Liver (tissue), 9 donors: ENCODE measurements around the gene MAP3K4. TPM values are rescaled to one million over a fixed set of nuclear protein-coding genes. Genes with fewer than 3 reads are reported as not detected.

ENCODE experiments used
- DNase-seq: peaks from one replicate; pipeline ENCODE4 v3.0.0-alpha.2; 2017; ENCODE audit warnings: low spot score
- H3K27ac ChIP-seq, 2 donors: one replicate each; pipeline ENCODE4 v1.7.0; 2013; ENCODE audit warnings: inconsistent platforms in 2 of 2, low read length in 2 of 2, control low read depth in 1 of 2, low read depth in 1 of 2, mild to moderate bottlenecking in 1 of 2
- H3K27me3 ChIP-seq, 4 donors: one replicate each; pipeline versions ENCODE4 v1.6.1 to v1.7.0; 2013; ENCODE audit warnings: low read length in 3 of 4, inconsistent platforms in 1 of 4, mild to moderate bottlenecking in 1 of 4, moderate library complexity in 1 of 4; ENCODE audit not compliant: control insufficient read depth in 4 of 4, insufficient read depth in 4 of 4
- H3K36me3 ChIP-seq, 4 donors: one replicate each; pipeline versions ENCODE4 v1.6.1 to v1.7.0; 2013; ENCODE audit warnings: low read length in 3 of 4, mild to moderate bottlenecking in 3 of 4, low read depth in 1 of 4, moderate library complexity in 1 of 4; ENCODE audit not compliant: control insufficient read depth in 4 of 4, insufficient read depth in 3 of 4
- H3K4me1 ChIP-seq, 4 donors: one replicate each; pipeline versions ENCODE4 v1.6.1 to v1.7.0; 2013; ENCODE audit warnings: low read length in 3 of 4, mild to moderate bottlenecking in 3 of 4, moderate library complexity in 1 of 4; ENCODE audit not compliant: control insufficient read depth in 4 of 4, insufficient read depth in 4 of 4
- H3K4me3 ChIP-seq, 3 donors: one replicate each; pipeline versions ENCODE4 v1.6.1 to v1.7.0; 2013; ENCODE audit warnings: low read length in 3 of 3, control low read depth in 1 of 3, low read depth in 1 of 3, mild to moderate bottlenecking in 1 of 3
- H3K9ac ChIP-seq, 2 donors: one replicate each; pipeline ENCODE4 v1.7.0; 2013; ENCODE audit warnings: low read length in 2 of 2, mild to moderate bottlenecking in 2 of 2, moderate library complexity in 2 of 2, control low read depth in 1 of 2, low read depth in 1 of 2
- H3K9me3 ChIP-seq, 4 donors: one replicate each; pipeline versions ENCODE4 v1.6.1 to v1.7.0; 2013; ENCODE audit warnings: low read length in 3 of 4; ENCODE audit not compliant: control insufficient read depth in 4 of 4
- FOXA1 ChIP-seq: IDR thresholded peaks from 2 replicates; pipeline ENCODE4 v1.6.1; 2016; ENCODE audit warnings: antibody characterized with exemption
- GABPA ChIP-seq, 2 donors: IDR thresholded peaks in 1 of 2; conservative IDR thresholded peaks in 1 of 2; 2 replicates each; pipeline ENCODE4 v1.6.1; 2016; ENCODE audit warnings: antibody characterized with exemption in 2 of 2, mild to moderate bottlenecking in 1 of 2, moderate library complexity in 1 of 2
- JUND ChIP-seq, 2 donors: IDR thresholded peaks; 2 replicates each; pipeline ENCODE4 v1.6.1; 2016; ENCODE audit warnings: antibody characterized with exemption in 2 of 2
- RAD21 ChIP-seq, 2 donors: IDR thresholded peaks; 2 replicates each; pipeline ENCODE4 v1.6.1; 2016; ENCODE audit warnings: antibody characterized with exemption in 2 of 2, mild to moderate bottlenecking in 2 of 2
- RXRA ChIP-seq, 2 donors: IDR thresholded peaks; 2 replicates each; pipeline ENCODE4 v1.6.1; 2017 to 2018; ENCODE audit warnings: antibody characterized with exemption in 2 of 2, mild to moderate bottlenecking in 1 of 2
- SP1 ChIP-seq: IDR thresholded peaks from 2 replicates; pipeline ENCODE4 v1.6.1; 2018; ENCODE audit warnings: antibody characterized with exemption, mild to moderate bottlenecking
- YY1 ChIP-seq: IDR thresholded peaks from 2 replicates; pipeline ENCODE4 v1.6.1; 2016; ENCODE audit warnings: antibody characterized with exemption, mild to moderate bottlenecking
- WGBS: extraction: QIAGEN DNeasy Blood & Tissue Kit; methylation state at CpG from one replicate; pipeline ENCODE4 v1.1.7; 2013; 5-methylcytosine and 5-hydroxymethylcytosine counted together
- polyA plus RNA-seq, 2 donors: library from polyadenylated mRNA; stranded (reverse) in 1 of 2; unstranded in 1 of 2; fragments of 200-250 nt in 1 of 2; fragments of >200 nt in 1 of 2; fragmentation: Nextera tagmentation in 1 of 2; extraction: Ambion mirVana in 1 of 2; gene quantifications; one replicate each; pipeline versions ENCODE4 v1.2.1 to v1.2.3, GENCODE V29; 2013 to 2015
- total RNA-seq, 2 donors: library from RNA; depleted of rRNA; stranded (reverse); fragments of >200 nt; gene quantifications; one replicate each; pipeline ENCODE4 v1.2.3, GENCODE V29; 2014
- TF ChIP-seq, protein P1 (sequence below): fragments of 150-350 bp; IDR thresholded peaks from 2 replicates; pipeline ENCODE4 v1.5.1; 2017; ENCODE audit warnings: improper control_type of control experiment, low read depth, low read length; ENCODE audit not compliant: missing input control
- TF ChIP-seq, protein P2 (sequence below): IDR thresholded peaks from 2 replicates; pipeline ENCODE4 v1.6.1; 2016; ENCODE audit warnings: antibody characterized with exemption
- TF ChIP-seq, protein P3 (sequence below): IDR thresholded peaks from 2 replicates; pipeline ENCODE4 v1.6.1; 2016; ENCODE audit warnings: antibody characterized with exemption
- TF ChIP-seq, protein P4 (sequence below): IDR thresholded peaks from 2 replicates; pipeline ENCODE4 v1.6.1; 2016; ENCODE audit warnings: antibody characterized with exemption
- donor health status: healthy.
- donor health status: healthy.
- donor health status: healthy.
- donor health status: healthy.
- donor health status: healthy.

MAP3K4 gene
- total and polyA plus RNA-seq, 4 donors = 4.3 to 20.0 (median 11.7) TPM

DNA sequence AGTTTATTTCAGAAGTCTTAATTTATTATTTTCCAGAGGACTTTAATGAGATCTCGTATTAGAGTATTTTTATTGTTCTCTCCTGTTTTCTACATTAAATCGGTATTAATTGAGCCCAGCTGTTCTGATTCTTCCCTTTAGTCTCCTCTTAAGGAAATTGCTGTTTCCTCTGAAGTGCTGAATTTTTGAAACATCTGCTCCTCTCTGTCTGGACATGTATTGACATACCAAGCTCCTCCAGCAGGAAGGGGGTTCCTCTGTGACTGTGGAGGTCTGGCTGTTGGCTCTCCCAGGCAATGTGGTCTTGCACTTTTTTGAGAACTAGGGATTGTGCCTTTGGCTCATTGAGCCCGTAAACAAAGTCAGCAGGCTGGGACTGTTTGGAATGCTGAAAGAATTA lies 74.9 kb downstream of the MAP3K4 start:
- WGBS = 99% methylated on average over 3 of the region's 3 CpGs
- no peak for DNase-seq
- Histone ChIP-seq H3K4me1 (no peaks in the 10 kb centered on the region), H3K27me3 (no peaks in the 10 kb centered on the region), H3K4me3 (no peak overlapping the region), H3K9ac (no peak overlapping the region), H3K36me3 (peaks cover 0 to 3% (median 1%) of the 10 kb centered on the region in 4 donors), H3K9me3 (no peaks in the 10 kb centered on the region), H3K27ac (no peak overlapping the region)
- TF ChIP-seq, protein P1, sequence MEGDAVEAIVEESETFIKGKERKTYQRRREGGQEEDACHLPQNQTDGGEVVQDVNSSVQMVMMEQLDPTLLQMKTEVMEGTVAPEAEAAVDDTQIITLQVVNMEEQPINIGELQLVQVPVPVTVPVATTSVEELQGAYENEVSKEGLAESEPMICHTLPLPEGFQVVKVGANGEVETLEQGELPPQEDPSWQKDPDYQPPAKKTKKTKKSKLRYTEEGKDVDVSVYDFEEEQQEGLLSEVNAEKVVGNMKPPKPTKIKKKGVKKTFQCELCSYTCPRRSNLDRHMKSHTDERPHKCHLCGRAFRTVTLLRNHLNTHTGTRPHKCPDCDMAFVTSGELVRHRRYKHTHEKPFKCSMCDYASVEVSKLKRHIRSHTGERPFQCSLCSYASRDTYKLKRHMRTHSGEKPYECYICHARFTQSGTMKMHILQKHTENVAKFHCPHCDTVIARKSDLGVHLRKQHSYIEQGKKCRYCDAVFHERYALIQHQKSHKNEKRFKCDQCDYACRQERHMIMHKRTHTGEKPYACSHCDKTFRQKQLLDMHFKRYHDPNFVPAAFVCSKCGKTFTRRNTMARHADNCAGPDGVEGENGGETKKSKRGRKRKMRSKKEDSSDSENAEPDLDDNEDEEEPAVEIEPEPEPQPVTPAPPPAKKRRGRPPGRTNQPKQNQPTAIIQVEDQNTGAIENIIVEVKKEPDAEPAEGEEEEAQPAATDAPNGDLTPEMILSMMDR = no peak
- TF ChIP-seq JUND (IDR thresholded peaks at IDR 0.05) = no peak

DNA sequence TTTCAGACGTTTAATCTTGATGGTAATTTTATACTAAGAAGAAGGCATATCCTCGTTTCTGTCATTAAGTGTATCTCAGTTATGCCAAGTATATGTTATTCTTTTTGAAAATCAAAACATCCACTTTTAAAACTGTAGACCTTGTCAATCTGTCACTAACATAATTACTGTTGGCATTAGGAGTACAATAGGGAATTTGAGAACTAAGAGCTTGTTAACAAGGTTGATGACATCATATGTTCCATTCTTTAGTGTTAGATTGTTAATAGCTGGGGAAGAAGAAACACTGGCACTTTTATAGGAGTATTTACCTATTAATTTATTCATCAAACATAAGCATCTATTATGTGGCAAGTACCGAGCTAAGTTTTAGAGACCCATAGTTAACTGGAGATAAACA lies 76.2 kb downstream of the MAP3K4 start:
- Histone ChIP-seq H3K9me3 (no peaks in the 10 kb centered on the region), H3K27ac (no peak overlapping the region), H3K4me1 (no peaks in the 10 kb centered on the region), H3K4me3 (no peak overlapping the region), H3K36me3 (peaks cover 0 to 5% (median 2%) of the 10 kb centered on the region in 4 donors), H3K9ac (no peak overlapping the region), H3K27me3 (no peaks in the 10 kb centered on the region)
- 94% methylated on average over 3 of the region's 3 CpGs for WGBS
- TF ChIP-seq, protein P2, sequence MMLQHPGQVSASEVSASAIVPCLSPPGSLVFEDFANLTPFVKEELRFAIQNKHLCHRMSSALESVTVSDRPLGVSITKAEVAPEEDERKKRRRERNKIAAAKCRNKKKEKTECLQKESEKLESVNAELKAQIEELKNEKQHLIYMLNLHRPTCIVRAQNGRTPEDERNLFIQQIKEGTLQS = no peak
- no peak for DNase-seq

DNA sequence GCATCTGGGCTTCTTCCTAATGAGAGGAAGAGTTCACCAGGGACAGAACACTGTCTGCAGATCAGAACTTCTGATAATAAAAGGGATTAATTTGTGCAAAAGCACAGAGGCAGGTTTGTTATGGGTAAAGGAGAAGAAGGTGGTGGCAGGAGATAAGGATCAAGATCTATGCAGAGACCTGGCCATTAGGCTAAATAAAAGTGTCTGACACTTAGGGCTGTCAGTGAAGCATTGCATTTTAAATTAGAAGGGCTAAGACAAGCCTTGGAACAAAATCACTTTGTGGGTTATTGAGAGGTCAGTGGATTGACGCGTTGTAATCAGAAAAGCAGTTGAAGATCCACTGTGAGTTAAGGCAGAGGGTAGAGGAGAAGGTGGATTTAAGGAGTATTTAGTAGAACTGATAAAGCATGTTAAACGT lies 76.8 kb downstream of the MAP3K4 start:
- no peak for DNase-seq
- WGBS = 89% methylated on average over 3 of the region's 3 CpGs
- H3K4me1 ChIP-seq = no peaks in the 10 kb centered on the region
- TF ChIP-seq, protein P3, sequence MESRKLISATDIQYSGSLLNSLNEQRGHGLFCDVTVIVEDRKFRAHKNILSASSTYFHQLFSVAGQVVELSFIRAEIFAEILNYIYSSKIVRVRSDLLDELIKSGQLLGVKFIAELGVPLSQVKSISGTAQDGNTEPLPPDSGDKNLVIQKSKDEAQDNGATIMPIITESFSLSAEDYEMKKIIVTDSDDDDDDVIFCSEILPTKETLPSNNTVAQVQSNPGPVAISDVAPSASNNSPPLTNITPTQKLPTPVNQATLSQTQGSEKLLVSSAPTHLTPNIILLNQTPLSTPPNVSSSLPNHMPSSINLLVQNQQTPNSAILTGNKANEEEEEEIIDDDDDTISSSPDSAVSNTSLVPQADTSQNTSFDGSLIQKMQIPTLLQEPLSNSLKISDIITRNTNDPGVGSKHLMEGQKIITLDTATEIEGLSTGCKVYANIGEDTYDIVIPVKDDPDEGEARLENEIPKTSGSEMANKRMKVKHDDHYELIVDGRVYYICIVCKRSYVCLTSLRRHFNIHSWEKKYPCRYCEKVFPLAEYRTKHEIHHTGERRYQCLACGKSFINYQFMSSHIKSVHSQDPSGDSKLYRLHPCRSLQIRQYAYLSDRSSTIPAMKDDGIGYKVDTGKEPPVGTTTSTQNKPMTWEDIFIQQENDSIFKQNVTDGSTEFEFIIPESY = no peak
- TF ChIP-seq SP1 (no peak), FOXA1 (no peak), YY1 (no peak), RAD21 (IDR thresholded peaks at IDR 0.05) (no peak), RXRA (IDR thresholded peaks at IDR 0.05) (no peak), GABPA (IDR thresholded peaks at IDR 0.05 in 1 of 2, conservative IDR thresholded peaks at IDR 0.05 in 1 of 2) (no peak)
- TF ChIP-seq, protein P4, sequence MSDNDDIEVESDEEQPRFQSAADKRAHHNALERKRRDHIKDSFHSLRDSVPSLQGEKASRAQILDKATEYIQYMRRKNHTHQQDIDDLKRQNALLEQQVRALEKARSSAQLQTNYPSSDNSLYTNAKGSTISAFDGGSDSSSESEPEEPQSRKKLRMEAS = no peak
- no peak overlapping the region for H3K9ac ChIP-seq
- H3K27ac ChIP-seq = no peak overlapping the region
- peaks cover 0 to 5% (median 3%) of the 10 kb centered on the region in 4 donors for H3K36me3 ChIP-seq
- no peak overlapping the region for H3K4me3 ChIP-seq
- H3K27me3 ChIP-seq = no peaks in the 10 kb centered on the region
- no peaks in the 10 kb centered on the region for H3K9me3 ChIP-seq
